Karpas-422 (cell line): Measurements from ENCODE around the gene POU4F2. TPM values are rescaled to one million over a fixed set of nuclear protein-coding genes. Genes with fewer than 3 reads are reported as not detected.
"Not testable (repeated sequence)": the region's sequence is repeated elsewhere in the genome, so short reads cannot be mapped to it uniquely, and the experiment has no call there.

Experiments used
- DNase-seq: peaks from one replicate; pipeline ENCODE4 v3.0.0-alpha.2; 2015
- H2AFZ ChIP-seq: fragments of 200-600 bp; sonication (generic); 2 replicates; pipeline ENCODE4 v1.6.1; 2014; ENCODE audit warnings: antibody characterized with exemption, low read length, mixed read lengths
- H3K27ac ChIP-seq: fragments of 200-600 bp; sonication (generic); 2 replicates; pipeline ENCODE4 v1.5.1; 2014; ENCODE audit warnings: mild to moderate bottlenecking, low read length, moderate library complexity
- H3K27me3 ChIP-seq: fragments of 200-600 bp; sonication (generic); 2 replicates; pipeline ENCODE4 v1.6.1; 2014; ENCODE audit warnings: low read length, mixed read lengths
- H3K36me3 ChIP-seq: fragments of 200-600 bp; sonication (generic); 2 replicates; pipeline ENCODE4 v1.6.1; 2014; ENCODE audit warnings: low read length, mixed read lengths; ENCODE audit not compliant: insufficient read depth
- H3K4me1 ChIP-seq: fragments of 200-600 bp; sonication (generic); 2 replicates; pipeline ENCODE4 v1.6.1; 2014; ENCODE audit warnings: mild to moderate bottlenecking, low read length, mixed read lengths
- H3K4me2 ChIP-seq: fragments of 200-600 bp; sonication (generic); 2 replicates; pipeline ENCODE4 v1.6.1; 2014; ENCODE audit warnings: low read length, low read depth, mild to moderate bottlenecking; ENCODE audit not compliant: poor library complexity, severe bottlenecking
- H3K4me3 ChIP-seq: fragments of 200-600 bp; sonication (generic); 2 replicates; pipeline ENCODE4 v1.5.1; 2014; ENCODE audit warnings: mild to moderate bottlenecking, antibody characterized with exemption, low read length, mixed read lengths
- H3K79me2 ChIP-seq: fragments of 200-600 bp; sonication (generic); 2 replicates; pipeline ENCODE4 v1.6.1; 2014; ENCODE audit warnings: mild to moderate bottlenecking, low read length, mixed read lengths
- H3K9ac ChIP-seq: fragments of 200-600 bp; sonication (generic); 2 replicates; pipeline ENCODE4 v1.6.0; 2014; ENCODE audit warnings: low read length
- H3K9me2 ChIP-seq: fragments of 200-600 bp; sonication (generic), shearing (Covaris generic); replicated peaks from 2 replicates; pipeline ENCODE4 v1.6.0; 2014; ENCODE audit warnings: mild to moderate bottlenecking, low read length, moderate library complexity; ENCODE audit not compliant: insufficient read depth
- H3K9me3 ChIP-seq: fragments of 300-700, 200-600 bp; sonication (generic); 2 replicates; pipeline ENCODE4 v1.6.1; 2014; ENCODE audit warnings: low read length, mixed read lengths
- H4K20me1 ChIP-seq: fragments of 200-600 bp; sonication (generic); 2 replicates; pipeline ENCODE4 v1.6.1; 2014; ENCODE audit warnings: mild to moderate bottlenecking, antibody characterized with exemption, low read length, low read depth; ENCODE audit not compliant: insufficient read depth
- total RNA-seq: library from RNA; depleted of rRNA; stranded (reverse); fragments of >200 nt; shearing (Covaris generic); gene quantifications from 2 replicates; pipeline ENCODE4 v1.2.3, GENCODE V29; 2014; ENCODE audit warnings: low replicate concordance

The POU4F2 gene
- total RNA-seq, 1 experiment from 2014 or later = not detected

DNA sequence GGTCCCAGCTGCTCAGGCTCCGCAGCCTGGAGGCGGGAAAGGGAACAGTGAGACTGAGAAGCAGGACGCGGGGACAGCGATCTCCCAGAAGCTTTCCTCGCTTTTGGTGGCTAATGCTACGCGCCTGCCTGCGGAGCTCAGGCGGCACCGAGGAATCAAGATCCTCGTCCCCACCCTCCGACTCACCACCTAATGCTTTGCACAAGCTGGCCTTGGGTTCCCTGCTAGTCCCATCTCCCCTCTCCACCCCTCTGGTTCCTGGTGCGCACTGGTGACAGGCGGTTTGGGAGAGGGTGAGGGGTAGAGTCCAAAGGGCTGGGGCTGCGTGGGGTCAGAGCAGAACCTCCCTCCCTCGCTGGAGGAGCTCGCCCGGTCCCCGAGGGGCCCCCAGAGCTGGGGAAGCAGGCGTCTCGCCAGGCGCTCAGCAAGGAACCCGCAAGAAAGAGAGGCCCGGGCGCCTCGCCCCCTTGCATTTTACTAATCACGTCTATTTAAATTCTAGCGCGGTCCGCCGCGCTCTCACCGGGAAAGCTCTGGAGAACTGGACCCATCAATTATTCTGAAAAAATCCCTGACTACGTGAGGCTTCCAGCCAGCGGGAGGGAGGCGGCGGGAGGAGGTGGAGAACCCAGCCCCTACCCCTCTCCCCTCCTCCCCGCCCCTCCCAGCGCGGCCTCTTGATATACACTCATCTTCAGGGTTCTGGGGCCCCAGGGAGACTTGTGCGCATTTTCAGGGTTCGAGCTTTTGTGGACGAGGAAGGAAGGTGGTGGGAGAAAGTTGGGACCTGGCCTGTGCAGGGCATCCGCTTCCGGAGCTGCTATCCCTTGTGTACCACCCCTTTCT is 9.1 kb downstream of the POU4F2 start:
- no peak overlapping the region for H3K9ac ChIP-seq
- no peak overlapping the region for H3K4me3 ChIP-seq
- no peaks in the 10 kb centered on the region for H3K9me3 ChIP-seq
- no peak overlapping the region for H2AFZ ChIP-seq
- H3K36me3 ChIP-seq = no peaks in the 10 kb centered on the region
- no peak overlapping the region for H3K4me2 ChIP-seq
- H3K4me1 ChIP-seq = no peaks in the 10 kb centered on the region
- no peaks in the 10 kb centered on the region for H3K79me2 ChIP-seq
- H3K27me3 ChIP-seq = 0 out of 2 replicates have a peak, but pooled peaks cover 4% of the 10 kb centered on the region
- no peak for DNase-seq
- no peak overlapping the region for H3K27ac ChIP-seq
- H3K9me2 ChIP-seq = no peaks in the 10 kb centered on the region
- no peaks in the 10 kb centered on the region for H4K20me1 ChIP-seq

GRCh38 chr4:146648461-146648783 is 9.7 kb downstream of the POU4F2 start:
- Histone ChIP-seq H3K27me3 (0 out of 2 replicates have a peak, but pooled peaks cover 4% of the 10 kb centered on the region), H3K27ac (no peak overlapping the region), H3K79me2 (no peaks in the 10 kb centered on the region), H2AFZ (no peak overlapping the region), H3K4me1 (no peaks in the 10 kb centered on the region), H3K9me2 (no peaks in the 10 kb centered on the region), H4K20me1 (no peaks in the 10 kb centered on the region), H3K4me3 (no peak overlapping the region), H3K4me2 (no peak overlapping the region), H3K36me3 (no peaks in the 10 kb centered on the region), H3K9ac (no peak overlapping the region), H3K9me3 (no peaks in the 10 kb centered on the region)
- DNase-seq = no peak

DNA sequence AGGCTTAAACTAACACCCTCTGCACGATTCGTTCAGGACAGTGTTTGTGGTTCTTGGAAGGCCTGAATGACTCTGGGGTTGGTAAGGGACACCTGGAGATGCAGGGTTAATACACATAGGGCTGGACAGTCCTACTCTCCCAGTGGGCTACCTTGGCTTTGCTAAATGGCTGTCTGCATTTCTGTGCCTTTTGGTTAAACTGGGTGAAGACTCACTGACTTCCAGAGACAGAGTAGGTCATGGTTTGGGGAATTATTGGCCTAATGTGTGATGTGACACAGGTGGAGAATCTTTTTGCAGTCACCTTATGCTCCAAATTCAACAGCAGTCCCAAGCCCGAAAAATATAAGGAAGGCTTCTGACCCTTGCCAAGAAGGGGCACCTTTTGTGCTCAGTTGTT is 10.5 kb downstream of the POU4F2 start:
- Histone ChIP-seq H3K9me3 (no peaks in the 10 kb centered on the region), H4K20me1 (no peaks in the 10 kb centered on the region), H3K4me3 (no peak overlapping the region), H2AFZ (no peak overlapping the region), H3K27me3 (0 out of 2 replicates have a peak, but pooled peaks cover 4% of the 10 kb centered on the region), H3K36me3 (no peaks in the 10 kb centered on the region), H3K79me2 (no peaks in the 10 kb centered on the region), H3K9ac (no peak overlapping the region), H3K4me1 (no peaks in the 10 kb centered on the region), H3K27ac (no peak overlapping the region), H3K4me2 (no peak overlapping the region), H3K9me2 (no peaks in the 10 kb centered on the region)
- no peak for DNase-seq

DNA sequence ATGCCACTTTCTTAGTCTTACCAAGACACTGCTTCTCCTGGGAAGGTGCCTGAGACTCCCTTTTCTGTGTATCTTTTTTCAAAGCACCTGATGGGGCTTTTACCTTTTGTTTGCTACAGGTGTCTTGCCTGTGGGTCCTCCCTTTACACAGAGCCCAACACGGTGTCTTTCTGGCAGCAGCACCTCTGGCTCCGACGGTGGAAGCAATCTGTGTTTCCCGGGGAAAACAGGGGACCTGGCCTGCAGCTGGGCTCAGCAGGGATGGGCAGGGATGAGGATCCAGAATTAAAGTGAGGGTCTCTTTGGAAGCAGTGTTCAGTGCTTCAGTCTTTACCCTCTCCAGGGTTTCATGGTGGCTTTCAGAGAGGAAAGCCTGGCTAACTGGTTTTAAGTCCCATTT is 11.3 kb downstream of the POU4F2 start:
- Histone ChIP-seq H3K9ac (no peak overlapping the region), H4K20me1 (no peaks in the 10 kb centered on the region), H3K9me2 (no peaks in the 10 kb centered on the region), H2AFZ (no peak overlapping the region), H3K79me2 (no peaks in the 10 kb centered on the region), H3K27me3 (no peaks in the 10 kb centered on the region), H3K27ac (no peak overlapping the region), H3K4me2 (no peak overlapping the region), H3K36me3 (no peaks in the 10 kb centered on the region), H3K4me1 (no peaks in the 10 kb centered on the region), H3K4me3 (no peak overlapping the region), H3K9me3 (no peaks in the 10 kb centered on the region)
- no peak for DNase-seq

DNA sequence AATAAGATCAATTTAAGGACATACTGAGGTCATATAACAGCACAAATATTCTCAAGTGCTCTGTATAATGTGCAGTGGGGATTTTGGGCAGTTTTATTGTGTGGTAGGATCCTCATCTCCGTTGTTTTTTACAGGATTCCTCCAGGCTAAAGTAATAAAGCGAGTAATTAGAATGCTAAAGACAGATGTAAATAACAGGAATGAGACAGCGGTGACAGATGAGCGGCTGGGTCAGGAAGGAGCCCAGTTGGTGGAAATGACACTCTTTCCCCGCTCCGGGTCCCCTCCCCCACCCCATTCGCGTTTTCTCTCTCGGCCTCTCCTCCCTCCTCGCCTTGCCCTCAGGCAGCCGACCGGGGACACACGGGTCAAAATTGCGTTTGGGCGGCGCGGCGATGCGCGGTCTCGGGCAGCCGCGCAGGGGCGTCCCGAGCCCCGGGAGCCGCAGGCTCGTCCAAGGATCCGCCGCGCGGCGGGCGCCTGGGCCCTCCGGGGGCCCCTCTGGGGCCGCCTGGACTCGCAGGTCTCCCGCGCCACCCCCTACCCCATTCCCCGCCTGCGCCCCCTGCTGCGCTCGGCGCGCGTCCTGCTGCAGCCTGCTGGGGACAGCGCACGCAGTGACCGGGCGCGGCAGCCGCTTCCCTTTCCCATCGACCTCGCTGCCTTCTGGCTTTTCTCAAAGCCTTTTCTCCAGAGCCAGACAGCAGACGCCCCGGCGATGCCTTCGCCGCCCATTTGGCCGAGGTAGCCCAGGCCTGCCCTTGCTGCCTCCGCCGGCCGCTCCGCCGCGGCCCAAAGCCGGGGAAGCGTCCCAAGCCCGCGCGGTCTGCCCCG is 16.2 kb downstream of the POU4F2 start:
- no peak overlapping the region for H3K27ac ChIP-seq
- H3K79me2 ChIP-seq = no peaks in the 10 kb centered on the region
- no peak overlapping the region for H2AFZ ChIP-seq
- H3K9ac ChIP-seq = no peak overlapping the region
- no peaks in the 10 kb centered on the region for H3K36me3 ChIP-seq
- no peaks in the 10 kb centered on the region for H3K4me1 ChIP-seq
- no peaks in the 10 kb centered on the region for H3K9me3 ChIP-seq
- no peak for DNase-seq
- H3K4me2 ChIP-seq = no peak overlapping the region
- H3K9me2 ChIP-seq = no peaks in the 10 kb centered on the region
- no peaks in the 10 kb centered on the region for H3K27me3 ChIP-seq
- no peak overlapping the region for H3K4me3 ChIP-seq
- no peaks in the 10 kb centered on the region for H4K20me1 ChIP-seq

DNA sequence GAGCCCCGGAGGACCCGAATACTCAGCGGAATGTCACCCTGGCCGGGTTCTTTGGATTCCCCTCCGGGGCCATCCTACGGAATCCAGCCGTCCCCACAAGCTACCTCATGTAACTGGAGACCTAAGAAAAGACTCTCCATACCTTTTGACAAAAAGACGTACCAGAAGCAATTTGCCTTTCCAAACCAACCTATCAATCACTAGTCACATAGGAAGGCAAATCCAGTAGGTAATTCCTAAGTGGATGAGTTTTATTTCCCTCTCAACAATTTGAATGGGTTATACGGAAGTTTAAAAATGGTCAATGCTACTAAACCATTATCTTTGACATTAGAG is 16.8 kb downstream of the POU4F2 start:
- Histone ChIP-seq H3K4me1 (no peaks in the 10 kb centered on the region), H2AFZ (no peak overlapping the region), H3K79me2 (no peaks in the 10 kb centered on the region), H3K36me3 (no peaks in the 10 kb centered on the region), H4K20me1 (no peaks in the 10 kb centered on the region), H3K4me3 (no peak overlapping the region), H3K9me3 (no peaks in the 10 kb centered on the region), H3K27ac (no peak overlapping the region), H3K4me2 (no peak overlapping the region), H3K9ac (no peak overlapping the region), H3K27me3 (no peaks in the 10 kb centered on the region), H3K9me2 (no peaks in the 10 kb centered on the region)
- DNase-seq = no peak

DNA sequence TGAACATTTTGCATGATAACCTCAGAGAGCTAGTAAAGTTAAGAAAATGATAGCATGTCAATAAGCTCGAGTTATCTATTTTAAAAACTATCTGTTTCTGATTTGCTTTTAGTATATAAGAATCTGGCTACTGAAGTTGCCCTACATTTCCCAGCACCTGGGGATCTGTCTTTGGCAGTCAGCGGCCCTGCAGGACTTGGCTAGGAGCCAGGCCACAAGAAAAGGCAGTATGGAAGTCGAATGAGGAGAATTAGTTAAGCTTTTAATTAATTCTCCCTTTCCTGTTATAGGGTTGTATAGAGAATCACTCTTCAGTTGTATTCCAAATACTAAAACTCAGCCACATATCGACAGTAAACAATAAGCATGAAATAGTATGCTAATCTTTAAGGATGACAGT is 22.7 kb downstream of the POU4F2 start:
- no peak for DNase-seq
- Histone ChIP-seq H3K36me3 (no peaks in the 10 kb centered on the region), H3K4me1 (no peaks in the 10 kb centered on the region), H3K4me3 (no peak overlapping the region), H3K9ac (no peak overlapping the region), H3K79me2 (no peaks in the 10 kb centered on the region), H3K27ac (no peak overlapping the region), H4K20me1 (no peaks in the 10 kb centered on the region), H3K27me3 (no peaks in the 10 kb centered on the region), H3K9me2 (no peaks in the 10 kb centered on the region), H3K9me3 (no peaks in the 10 kb centered on the region), H2AFZ (no peak overlapping the region), H3K4me2 (no peak overlapping the region)

DNA sequence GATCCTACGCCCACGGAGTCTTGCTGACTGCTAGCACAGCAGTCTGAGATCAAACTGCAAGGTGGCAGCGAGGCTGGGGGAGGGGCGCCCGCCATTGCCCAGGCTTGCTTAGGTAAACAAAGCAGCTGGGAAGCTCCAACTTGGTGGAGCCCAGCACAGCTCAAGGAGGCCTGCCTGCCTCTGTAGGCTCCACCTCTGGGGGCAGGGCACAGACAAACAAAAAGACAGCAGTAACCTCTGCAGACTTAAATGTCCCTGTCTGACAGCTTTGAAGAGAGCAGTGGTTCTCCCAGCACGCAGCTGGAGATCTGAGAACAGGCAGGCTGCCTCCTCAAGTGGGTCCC is 25.2 kb downstream of the POU4F2 start:
- not testable (repeated sequence) for H3K36me3 ChIP-seq, H3K27me3 ChIP-seq, H3K27ac ChIP-seq, H3K4me1 ChIP-seq, H3K9me2 ChIP-seq, H3K9me3 ChIP-seq, H3K4me3 ChIP-seq, H3K4me2 ChIP-seq, DNase-seq, H4K20me1 ChIP-seq, H2AFZ ChIP-seq, H3K9ac ChIP-seq, H3K79me2 ChIP-seq
